Cortex of kidney (tissue), 1 donor: ENCODE measurements around the gene WFIKKN1.

Experiments
- DNase-seq: peaks from one replicate; lab custom pipeline; 2025; lab: John Stamatoyannopoulos, UW

WFIKKN1 gene

DNA sequence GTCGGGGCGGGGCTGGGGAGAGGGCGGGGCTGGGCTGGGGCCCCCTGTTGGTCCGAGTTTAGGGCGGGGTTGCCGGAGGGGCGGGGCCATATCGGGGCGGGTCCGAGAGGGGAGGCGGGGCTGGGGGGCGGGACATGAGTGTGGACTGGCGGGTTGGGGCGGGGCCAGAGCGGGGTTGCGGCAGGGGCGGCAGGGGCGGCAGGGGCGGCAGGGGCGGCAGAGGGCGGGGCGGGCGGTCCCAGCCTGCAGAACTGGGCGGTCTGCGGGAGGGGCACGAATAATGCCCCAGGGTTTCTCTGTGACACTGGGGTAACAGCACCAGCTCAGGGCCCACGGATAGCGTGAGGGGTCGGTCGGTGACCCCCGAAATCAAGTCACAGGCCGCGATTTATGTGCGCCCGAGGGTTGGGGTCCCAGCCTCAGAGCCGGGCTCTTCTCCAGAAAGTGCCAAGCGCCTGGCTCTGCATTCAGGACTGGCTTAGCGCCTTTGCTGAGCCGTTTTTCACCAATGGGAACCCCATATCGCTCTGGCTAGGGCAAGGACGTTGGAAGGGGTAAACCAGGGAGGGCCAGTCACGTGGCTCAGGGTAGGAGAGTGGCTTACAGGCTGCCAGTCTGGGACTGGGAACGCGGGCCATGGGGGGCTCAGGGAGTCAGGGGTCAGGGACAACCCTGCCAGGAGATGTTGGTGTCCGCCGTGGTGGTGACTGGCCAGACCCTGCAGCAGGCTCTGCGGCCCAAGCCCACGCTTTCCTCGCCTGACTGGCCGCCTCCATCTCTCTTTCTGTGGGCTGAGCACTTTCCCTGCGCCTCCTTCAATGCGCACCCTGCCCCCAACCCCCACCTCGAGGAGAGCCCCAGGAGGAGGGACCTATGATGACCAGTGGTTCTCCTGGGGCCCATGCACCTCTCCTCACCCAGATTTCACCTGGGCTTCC is 6.6 kb downstream of the WFIKKN1 start:
- DNase-seq, result no peak

DNA sequence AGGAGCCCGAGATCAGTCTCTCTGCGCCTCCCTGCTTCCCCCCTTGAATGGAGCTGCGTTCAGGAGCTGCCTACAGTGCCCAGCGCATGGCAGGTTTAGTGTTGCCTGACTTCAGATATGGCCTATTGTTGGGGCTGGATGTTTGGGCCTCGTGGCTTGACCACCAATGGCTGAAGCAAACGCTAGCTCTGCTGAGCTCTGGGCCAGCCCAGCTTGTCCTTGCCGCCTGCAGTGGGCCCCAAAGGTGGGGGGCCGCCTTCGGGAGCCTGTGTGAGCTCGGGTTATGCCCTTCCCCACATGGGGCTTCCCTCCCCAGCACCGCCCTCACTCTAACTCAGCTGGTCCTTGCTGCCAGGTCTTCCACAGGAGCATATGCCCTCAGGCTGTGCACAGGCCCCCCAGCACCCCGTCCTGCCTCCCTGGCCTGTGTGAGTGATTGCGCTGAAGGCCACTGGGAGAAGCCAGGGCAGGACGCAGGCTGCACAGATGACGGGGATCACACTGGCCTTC is 7.3 kb downstream of the WFIKKN1 start:
- no peak for DNase-seq

DNA sequence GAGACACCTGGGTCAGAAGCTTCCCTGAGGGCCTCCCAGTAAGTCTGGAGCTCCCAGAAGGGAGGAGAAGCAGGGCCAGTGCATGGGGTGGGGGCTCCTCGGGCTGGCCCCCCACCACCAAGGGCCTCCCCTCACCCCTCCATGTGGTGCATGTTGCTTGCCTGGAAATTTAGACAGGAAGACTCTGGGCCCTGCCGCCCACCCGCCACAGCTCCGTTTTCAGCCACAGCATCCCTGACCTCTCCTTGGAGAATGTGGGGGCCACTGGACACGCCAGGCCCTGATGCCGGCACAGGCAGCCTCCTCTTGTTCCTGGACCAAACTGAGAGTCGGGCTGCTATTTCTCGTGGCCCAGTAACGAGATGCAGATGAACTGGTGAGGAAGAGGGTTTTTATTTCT is 8.1 kb downstream of the WFIKKN1 start:
- no peak for DNase-seq

DNA sequence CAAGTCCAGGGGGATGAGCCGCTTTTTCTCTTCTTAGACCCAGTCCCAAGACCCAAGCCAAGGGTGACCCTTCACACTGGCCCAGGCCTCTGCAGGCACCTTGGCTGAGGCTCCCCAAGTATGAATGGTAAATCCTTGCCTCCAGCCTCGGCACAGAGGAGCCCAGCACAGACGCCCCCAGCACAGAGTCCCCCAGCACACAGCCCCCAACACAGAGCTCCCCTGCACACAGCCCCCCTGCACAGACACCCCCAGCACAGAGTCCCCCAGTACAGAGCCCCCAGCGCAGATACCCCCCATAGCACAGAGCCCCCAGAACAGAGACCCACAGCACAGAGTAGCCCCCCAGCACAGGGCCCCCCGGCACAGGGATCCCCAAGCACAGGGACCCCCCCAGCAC is 9.8 kb downstream of the WFIKKN1 start:
- DNase-seq, result no peak

DNA sequence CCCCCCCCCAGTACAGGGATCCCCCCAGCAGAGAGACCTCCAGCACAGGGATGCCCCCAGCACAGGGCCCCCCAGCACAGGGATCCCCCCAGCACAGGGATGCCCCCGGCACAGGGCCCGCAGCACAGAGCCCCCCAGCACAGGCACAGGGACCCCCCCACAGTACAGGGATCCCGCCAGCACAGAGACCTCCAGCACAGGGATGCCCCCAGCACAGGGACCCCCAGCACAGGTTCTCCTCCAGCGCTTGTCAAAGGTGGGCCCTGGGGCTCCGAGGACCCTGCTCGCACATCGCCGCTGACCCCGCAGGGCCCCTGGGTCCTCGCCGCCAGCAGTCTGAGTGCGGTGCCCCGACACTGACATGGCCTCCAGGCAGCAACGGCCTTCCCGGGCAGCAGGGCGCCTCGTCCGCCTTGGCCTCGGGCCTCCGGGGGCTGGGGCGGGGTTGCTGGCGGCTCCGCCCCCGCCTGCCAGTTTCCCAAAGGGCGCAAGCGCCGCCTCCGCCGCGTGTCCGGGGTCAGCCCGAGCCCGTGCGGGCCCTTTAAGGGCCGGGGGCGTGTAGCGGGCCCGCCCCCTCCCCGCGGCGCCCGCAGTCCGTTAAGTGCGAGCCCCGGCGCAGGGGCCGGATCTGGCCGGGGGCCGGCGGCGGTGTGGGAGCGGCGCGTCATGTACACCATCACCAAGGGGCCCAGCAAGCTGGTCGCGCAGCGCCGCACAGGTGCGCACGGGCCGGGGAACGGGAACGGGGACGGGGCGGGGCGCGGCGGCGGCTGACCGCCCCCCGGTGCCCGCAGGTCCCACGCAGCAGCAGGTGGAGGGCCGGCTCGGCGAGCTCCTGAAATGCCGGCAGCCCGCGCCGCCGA is 10.8 kb downstream of the WFIKKN1 start, which contains the start of gene MCRIP2:
Gene MCRIP2, plus strand, starts transcription at position 503 of the 863 bp plus-strand sequence. Its CDS starts 164 bp downstream, at position 667.
- DNase-seq, result no peak

DNA sequence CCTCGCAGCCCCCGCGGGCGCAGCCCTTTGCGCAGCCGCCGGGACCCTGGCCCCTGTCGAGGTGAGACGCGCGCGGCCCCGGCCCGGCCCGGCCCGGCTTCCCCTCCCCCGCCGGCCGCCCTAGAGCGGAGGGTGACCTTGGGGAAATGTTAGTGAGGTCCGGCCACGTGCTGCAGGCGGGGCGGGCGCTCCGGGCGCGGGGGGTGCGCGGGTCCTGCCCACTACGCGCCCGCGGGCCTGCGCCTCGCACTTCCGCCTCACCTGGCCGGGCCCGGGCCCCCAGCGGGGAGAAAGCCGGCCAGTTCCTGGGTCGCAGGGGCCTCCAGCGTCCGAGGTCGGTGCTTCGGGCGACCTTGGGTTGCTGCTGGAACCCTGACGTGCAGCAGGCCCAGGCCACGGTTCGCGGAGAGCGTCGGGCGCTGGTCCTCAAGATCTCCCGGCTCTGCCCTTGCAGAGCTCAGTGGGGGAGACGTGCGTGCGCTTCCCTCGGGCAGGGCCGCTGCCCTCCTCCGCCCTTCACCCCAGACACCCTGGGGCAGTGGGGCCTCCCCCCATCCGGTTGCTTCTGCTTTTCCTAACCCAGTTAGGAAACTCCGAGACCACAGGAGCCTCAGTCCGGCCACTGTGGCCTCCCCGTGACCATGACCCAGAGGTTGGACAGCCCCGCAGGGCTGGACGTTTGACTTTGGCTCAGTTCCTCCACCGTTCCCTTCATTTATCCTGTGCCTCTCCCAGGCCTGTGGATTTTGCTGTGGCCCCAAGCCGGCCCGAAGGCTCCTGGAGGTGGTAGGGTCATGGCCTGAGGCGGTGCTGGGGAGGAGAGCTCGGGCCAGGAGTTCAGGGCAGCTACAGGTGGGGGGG is 11.6 kb downstream of the WFIKKN1 start:
- DNase-seq, result no peak

DNA sequence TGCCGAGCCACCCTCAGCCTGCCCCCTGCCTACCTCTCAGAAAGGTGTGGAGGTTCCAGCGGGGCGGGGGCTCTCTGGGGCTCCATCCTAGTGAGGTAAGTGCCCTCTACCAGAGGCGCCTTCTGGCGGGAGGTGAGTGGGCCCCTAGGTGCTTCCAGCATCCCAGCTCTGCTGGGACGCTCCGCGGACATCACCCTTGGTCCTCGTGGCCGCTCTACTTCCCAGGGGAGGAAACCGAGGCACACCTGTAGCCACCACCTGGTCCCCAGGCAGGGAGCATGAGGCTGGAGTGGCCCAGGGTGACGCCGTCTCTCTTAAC is 12.2 kb downstream of the WFIKKN1 start:
- DNase-seq, result no peak

DNA sequence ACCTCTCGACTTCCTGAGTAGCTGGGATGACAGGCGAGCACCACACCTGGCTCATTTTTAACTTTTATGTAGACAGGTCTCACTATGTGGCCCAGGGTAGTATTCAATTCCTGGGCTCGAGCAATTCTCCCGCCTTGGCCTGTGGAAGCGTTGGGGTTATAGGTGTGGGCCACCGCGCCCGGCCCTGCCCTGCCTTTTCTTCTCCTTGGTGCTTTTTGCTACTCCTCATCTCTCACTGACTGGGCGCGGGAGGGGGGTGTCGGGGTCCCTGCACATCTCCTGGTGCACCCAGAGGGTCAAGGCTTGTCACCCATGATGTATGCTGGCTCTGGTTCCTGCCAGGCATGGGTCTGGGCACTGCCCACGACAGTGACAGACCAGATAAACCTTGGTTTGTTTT is 13.8 kb downstream of the WFIKKN1 start:
- no peak for DNase-seq

DNA sequence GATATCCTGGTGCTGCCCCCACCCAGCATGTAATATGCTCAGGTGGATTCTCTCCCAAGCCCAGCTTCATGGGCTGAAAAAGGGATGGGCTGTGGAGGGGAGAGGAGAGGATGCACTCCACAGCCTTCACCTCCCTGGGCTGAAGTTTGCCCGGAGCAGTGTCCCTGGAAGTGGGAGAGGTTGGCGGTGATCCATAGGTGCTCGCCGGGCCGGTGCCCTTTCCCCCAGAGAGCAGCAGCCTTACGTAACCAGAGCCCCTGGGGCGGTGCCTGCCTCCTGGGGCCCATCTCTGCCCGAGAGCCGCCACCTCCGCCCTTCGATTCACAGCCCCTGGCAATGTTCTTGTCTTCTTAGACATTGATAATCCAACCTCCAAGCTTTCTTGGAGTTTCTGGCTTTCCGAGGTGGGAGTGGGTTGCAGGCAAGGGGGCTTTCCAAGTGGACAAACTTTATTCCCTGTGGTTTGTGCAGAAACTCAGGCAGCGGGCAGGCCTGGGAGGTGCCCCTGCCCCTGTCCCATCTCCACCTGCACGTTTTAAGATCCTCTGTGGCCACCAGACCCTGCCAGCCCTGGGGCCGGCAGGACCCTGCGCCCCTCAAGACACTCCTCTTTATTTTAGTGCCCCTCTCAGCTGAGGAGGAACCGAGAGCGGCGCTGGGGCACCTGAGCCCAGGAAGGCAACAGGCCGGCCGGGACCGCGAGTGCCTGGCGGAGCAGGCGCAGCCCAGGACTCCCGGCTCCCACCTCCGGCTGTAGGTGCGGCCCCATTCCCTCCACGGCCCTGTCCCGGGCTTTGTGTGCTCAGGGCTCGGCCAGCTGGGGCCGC is 15.3 kb downstream of the WFIKKN1 start:
- DNase-seq, result no peak

DNA sequence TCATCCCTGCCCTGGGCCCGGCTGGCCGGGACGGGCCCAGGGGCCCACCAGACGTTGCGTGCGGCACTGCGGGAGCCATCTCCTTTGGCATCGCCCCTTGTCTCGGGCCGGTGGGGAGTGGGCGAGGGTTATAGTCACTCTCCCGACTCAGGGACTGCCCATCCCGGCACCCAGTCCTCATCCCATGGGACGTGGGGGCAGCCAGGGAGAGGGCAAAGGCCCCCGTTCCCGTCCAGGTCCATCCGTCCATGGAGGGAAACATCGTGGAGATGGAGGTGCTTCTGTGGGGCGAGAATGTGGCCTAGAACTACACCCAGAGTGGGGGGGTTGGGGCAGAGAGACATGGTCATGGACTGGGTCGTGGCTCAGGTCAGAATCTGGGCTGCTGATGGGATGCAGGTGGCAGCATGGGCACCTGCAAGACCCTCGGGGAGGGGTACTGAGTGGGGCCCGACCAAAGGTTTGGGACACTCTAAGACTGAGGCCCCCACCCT is 15.9 kb downstream of the WFIKKN1 start:
- no peak for DNase-seq

DNA sequence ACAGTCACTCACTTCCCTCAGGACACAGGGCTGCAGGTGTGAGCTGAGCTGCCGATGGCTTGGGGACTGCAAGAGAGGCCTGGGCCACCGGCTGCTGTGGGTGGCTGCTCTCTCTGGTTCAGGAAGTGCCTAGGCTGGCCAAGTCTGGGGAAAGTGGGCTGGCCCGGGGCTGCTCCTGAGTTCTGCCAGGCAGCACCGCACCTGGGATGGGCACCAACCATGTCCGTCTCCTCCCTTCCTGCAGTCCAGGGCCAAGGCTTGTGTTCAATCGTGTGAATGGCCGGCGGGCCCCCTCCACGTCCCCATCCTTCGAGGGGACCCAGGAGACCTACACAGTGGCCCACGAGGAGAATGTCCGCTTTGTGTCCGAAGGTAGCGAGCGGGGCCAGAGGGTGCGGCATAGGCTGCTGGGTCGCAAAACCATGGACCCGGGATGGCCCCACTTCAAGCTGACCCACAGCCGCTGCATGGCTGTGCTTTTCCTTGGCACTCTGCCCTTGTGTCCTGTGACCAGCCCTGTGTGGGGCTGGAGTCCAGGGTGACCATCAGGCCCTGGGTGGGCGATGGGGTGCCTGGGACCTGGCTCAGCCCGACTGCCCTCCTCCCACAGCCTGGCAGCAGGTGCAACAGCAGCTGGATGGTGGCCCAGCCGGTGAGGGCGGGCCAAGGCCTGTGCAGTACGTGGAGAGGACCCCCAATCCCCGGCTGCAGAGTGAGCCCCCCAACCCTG is 16.6 kb downstream of the WFIKKN1 start:
- DNase-seq, result no peak

DNA sequence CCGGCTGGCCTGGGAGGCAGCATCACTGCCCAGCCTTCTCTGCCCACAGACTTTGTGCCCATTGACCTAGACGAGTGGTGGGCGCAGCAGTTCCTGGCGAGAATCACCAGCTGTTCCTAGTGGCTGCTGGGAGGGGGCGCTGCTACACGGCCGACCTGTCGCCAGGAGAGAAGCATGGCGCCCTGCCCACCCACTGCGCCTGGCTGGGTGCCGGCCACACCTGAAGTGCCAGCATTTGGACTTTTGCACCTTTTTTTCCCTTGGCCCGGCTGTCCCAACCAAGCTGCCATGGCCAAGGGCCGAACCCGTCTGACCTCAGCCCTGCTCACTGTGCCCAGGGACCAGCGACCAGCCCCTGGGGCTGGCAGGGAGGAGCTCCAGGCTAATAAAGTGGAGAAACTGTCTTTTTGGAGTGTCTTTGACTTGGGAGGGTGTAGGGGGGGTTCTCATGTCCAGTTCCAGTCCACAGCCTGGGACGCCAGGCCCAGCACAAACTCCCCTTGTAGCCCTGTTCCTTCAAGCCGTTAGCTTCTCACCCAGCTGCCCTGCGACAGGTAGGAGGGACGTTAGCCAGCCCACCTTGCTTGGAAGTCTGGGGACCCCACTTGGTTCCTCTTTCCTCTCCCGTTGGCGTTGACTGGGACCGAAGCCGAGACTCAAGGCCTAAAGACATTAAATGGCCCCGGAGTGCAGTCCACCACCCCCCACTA is 17.4 kb downstream of the WFIKKN1 start:
- no peak for DNase-seq

DNA sequence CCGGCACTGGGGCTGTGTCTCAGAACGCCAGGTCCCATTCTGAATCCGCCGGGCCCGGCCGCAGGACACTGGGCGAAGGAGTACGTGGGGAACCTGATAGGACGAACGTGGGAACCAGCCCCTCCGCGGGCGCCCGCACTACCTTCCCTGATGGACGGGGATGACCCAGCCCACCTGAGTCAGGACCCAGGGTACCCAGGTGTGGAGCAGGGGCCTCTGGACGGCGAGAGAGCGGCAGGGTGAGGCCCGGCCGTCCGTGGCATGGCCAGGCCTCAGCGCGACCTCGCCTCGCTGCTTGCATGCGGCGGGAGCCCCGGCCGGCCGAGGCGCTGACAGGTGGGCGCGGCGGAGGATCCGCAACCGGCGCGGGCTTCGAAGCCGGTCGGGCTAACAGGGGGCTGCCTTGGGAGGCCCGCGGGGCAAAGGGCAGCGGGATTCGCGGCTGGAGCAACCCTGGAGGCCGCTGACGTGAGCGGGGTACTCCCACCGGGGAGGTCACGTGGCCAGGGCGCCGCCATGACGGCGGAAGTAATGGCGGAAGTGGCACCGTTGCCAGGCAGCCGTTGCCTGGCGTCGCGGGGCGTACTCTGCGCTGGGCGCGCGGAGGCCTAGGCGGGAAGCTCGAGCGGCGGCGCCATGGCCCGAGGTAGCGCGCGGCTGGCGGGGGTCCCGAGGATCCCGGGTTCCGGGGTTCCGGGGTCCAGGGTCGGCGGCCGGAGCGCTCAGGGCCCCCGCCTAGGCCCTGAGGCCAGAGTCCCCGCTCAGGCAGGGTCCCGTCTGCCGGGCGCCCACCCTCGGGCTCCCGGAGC is 18.2 kb downstream of the WFIKKN1 start, which contains the start of gene WDR90:
Gene WDR90, plus strand, starts transcription at position 585 of the 809 bp plus-strand sequence. Its CDS starts 52 bp downstream, at position 637.
- DNase-seq, result no peak

DNA sequence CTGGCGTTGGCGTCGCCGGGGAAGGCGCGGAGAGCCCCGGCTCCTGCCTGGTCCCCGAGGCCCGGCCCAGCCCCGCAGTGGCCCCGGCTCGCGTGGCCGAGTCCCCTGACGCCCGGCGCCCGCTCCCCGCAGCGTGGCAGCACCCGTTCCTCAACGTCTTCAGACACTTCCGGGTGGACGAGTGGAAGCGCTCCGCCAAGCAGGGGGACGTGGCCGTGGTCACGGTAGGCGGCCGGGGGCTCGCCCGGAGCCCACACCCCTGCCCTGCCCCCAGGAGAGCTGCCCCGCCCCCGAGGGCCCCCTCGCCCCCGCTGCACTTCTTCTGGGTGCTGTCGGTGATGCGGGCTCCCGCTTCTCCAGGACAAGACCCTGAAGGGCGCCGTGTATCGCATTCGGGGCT is 18.8 kb downstream of the WFIKKN1 start:
- no peak for DNase-seq

DNA sequence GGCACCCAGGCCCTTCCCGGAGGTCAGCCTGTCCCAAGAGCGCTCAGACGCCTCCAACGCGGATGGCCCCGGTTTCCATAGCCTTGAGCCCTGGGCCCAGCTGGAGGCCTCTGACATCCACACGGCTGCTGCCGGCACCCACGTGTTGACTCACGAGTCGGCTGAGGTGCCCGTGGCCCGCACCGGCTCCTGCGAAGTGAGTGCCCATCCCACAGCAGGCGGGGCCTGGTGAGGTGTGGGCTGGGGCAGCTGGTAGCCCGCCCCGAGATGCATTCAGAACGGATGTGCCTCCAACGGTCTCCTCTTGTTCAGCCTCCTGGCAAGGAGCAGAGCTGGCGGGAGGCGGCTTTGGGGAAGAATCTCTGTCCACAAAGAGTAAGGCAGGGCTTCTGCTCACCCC is 21.1 kb downstream of the WFIKKN1 start:
- DNase-seq, result no peak

DNA sequence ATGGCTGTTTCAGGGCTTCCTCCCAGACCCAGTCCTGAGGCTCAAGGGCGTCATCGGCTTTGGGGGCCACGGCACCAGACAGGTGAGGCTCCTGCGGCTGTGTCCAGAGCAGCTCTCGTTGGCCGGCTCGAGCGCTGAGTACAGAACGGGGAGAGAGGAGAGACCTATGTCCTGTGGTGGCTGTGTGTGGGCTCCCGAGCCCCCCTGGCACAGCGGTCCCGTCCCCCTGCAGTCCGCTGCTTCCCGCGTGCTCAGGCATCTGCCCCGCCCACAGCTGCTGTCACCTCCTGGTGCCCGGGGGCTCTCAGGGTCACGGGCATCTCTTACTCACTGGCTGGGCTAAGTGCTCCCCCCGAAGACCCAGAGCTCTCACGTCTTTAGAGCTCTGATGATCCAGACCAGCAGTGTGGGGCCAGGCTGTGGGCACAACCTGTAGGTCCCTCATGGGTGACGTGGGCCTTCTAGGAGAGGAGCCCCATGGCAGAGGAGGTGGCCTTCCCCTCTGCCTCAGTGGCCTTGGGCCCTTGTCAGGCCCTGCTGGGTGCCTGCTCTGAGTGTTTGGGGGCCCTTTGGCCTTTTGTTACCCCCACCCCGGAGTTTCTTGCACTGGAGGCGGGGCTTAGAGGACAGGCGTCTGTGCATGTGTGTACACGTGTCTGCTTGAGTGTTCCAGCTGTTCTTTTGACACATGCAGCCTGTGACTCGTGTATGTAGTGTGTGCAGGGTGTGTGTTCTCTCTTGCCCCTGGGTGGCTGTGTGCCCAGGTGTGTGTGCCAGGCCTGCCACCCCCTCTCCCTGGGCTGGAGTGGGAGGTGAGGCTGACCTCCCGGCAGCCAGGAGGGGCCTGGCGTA is 21.9 kb downstream of the WFIKKN1 start:
- no peak for DNase-seq

DNA sequence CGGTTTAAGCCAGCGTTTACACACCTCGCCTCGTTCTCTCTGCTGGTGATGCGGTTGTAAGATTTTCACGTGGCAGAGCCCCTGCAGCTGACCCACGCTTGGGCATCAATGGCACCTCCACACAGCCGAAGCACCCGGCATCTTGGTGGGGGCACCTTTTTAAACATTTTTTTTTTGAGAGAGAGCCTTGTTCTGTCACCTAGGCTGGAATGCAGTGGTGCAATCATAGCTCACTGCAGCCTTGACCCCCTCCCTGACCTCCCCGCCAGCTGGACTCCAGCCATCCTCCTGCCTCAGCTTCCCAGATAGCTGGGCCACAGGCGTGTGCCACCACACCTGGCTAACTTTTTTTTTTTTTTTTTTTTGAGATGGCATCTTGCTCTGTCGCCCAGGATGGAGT is 23.2 kb downstream of the WFIKKN1 start:
- DNase-seq, result no peak
